Fibroblast of skin of abdomen (primary cell): ENCODE data around the gene DTNB.
"Not testable (repeated sequence)": the region's sequence is repeated elsewhere in the genome, so short reads cannot be mapped to it uniquely, and the experiment has no call there.

ENCODE experiments used
- DNase-seq: peaks from one replicate; pipeline ENCODE4 v3.0.0-alpha.2; 2013

DTNB gene

GRCh38 chr2:25586726-25587144, 86.6 kb downstream of the DTNB start:
- DNase-seq: peak; percentile 7

GRCh38 chr2:25585189-25585588, 88.2 kb downstream of the DTNB start:
- DNase-seq: no peak

GRCh38 chr2:25582077-25582830, 91.1 kb downstream of the DTNB start:
- DNase-seq: no peak

- DNase-seq: no peak
Measured at GRCh38 chr2:25576596-25576995, 96.8 kb downstream of the DTNB start.

- no peak for DNase-seq
Measured at GRCh38 chr2:25572638-25573037, 100.7 kb downstream of the DTNB start.

- DNase-seq: peak; percentile 10
Measured at GRCh38 chr2:25570161-25570845, 103.1 kb downstream of the DTNB start.

- peak; percentile 55 for DNase-seq
Measured at GRCh38 chr2:25567406-25567805, 106.0 kb downstream of the DTNB start.

- DNase-seq: peak; percentile 17
Measured at GRCh38 chr2:25566694-25567093, 106.7 kb downstream of the DTNB start.

- DNase-seq: no peak
Measured at GRCh38 chr2:25566094-25566493, 107.3 kb downstream of the DTNB start.

GRCh38 chr2:25561136-25561850, 112.1 kb downstream of the DTNB start:
- no peak for DNase-seq

GRCh38 chr2:25559148-25559547, 114.2 kb downstream of the DTNB start:
- no peak for DNase-seq

GRCh38 chr2:25558262-25558661, 115.1 kb downstream of the DTNB start:
- peak; percentile 83 for DNase-seq

GRCh38 chr2:25557179-25558036, 116.0 kb downstream of the DTNB start:
- DNase-seq: no peak

GRCh38 chr2:25552318-25552717, 121.1 kb downstream of the DTNB start:
- no peak for DNase-seq

GRCh38 chr2:25551316-25551715, 122.1 kb downstream of the DTNB start:
- DNase-seq: no peak

- not testable (repeated sequence) for DNase-seq
Measured at GRCh38 chr2:25549571-25549970, 123.8 kb downstream of the DTNB start.

GRCh38 chr2:25548601-25549000, 124.8 kb downstream of the DTNB start:
- no peak for DNase-seq

- no peak for DNase-seq
Measured at GRCh38 chr2:25546852-25547251, 126.5 kb downstream of the DTNB start.

GRCh38 chr2:25545899-25546298, 127.5 kb downstream of the DTNB start:
- no peak for DNase-seq

GRCh38 chr2:25544445-25544844, 128.9 kb downstream of the DTNB start:
- no peak for DNase-seq

- no peak for DNase-seq
Measured at GRCh38 chr2:25543939-25544338, 129.4 kb downstream of the DTNB start.

GRCh38 chr2:25541378-25541777, 132.0 kb downstream of the DTNB start:
- DNase-seq: no peak

GRCh38 chr2:25539136-25539535, 134.2 kb downstream of the DTNB start:
- peak; percentile 15 for DNase-seq
